ENCODE results near the gene CHD5. TPM values are rescaled to one million over a fixed set of nuclear protein-coding genes. Genes with fewer than 3 reads are reported as not detected.
A peak's percentile ranks its signal among the peaks of the same experiment; 100 is the strongest.

Gene CHD5
- total and polyA plus RNA-seq, 2 of the 13 experiments (the other 11 are each of a cell fraction or from before 2014, with no cell fraction given) = 0.02 to 0.21 TPM

- TF ChIP-seq ZBTB40 (IDR thresholded peaks at IDR 0.05) (no peak), ZBTB40 (CRISPR knock-in tag; IDR thresholded peaks at IDR 0.05) (peak; percentile 66; the same call in 1 of the 2 replicates), NFIB (CRISPR knock-in tag; IDR thresholded peaks at IDR 0.05; ENCODE audit: borderline replicate concordance) (no peak), RERE (CRISPR knock-in tag; IDR thresholded peaks at IDR 0.05; ENCODE audit: low read depth) (no peak), ZNF496 (CRISPR knock-in tag; IDR thresholded peaks at IDR 0.05; ENCODE audit: insufficient replicate concordance) (no peak), ZKSCAN5 (CRISPR knock-in tag; IDR thresholded peaks at IDR 0.05) (no peak), ZNF646 (CRISPR knock-in tag; IDR thresholded peaks at IDR 0.05) (no peak)
These were observed 25.9 kb upstream of the CHD5 start, which contains the start of gene RNF207 (continued) for GRCh38 chr1:6205849-6206519.

Measured in HepG2 (cell line).